ENCODE data around the gene ACOX3.
"Not testable (repeated sequence)": the region's sequence is repeated elsewhere in the genome, so short reads cannot be mapped to it uniquely, and the experiment has no call there.

The ACOX3 gene

GRCh38 chr4:8431553-8431952 is 9.0 kb downstream of the ACOX3 start:
- DNase-seq = no peak

GRCh38 chr4:8428288-8429097 is 12.0 kb downstream of the ACOX3 start:
- DNase-seq = peak; percentile 92

DNA sequence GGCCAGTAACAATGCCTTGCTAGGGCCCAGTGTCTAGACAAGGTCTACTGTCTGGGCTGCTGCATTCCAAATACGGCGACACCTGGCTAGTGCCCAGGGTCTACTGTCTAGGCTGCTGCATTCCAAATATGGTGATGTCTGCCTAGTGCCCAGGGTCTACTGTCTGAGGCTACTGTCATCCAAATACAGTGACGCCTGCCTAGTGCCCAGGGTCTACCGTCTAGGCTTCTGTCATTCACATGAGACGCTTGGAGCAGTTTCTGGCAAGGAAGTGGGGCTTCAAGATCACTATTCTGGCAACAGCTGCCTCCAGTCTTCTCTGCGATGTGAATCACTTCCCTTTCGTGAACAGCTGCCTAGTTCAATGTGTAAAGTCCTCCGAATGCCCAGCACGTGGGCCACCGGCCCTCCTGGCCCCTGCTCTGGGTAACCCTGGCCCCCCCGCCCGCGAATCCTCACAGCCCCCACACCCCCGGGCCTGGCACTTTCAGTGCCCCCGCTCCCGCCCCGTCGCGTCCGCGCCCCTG is 12.7 kb downstream of the ACOX3 start:
- peak; percentile 28 for DNase-seq

DNA sequence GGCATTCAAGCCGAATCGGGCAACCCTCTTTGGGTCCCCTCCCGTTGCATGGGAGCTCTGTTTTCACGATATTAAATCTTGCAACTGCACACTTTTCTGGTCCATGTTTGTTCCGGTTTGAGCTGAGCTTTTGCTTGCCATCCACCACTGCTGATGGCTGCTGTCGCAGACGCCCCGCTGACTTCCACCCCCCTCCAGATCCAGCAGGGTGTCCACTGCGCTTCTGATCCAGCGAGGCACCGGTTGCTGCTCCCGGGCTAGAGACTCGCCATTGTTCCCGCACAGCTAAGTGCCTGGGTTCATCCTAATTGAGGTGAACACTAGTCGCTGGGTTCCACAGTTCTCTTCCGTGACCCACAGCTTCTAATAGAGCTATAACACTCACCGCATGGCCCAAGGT is 13.3 kb downstream of the ACOX3 start:
- no peak for DNase-seq

DNA sequence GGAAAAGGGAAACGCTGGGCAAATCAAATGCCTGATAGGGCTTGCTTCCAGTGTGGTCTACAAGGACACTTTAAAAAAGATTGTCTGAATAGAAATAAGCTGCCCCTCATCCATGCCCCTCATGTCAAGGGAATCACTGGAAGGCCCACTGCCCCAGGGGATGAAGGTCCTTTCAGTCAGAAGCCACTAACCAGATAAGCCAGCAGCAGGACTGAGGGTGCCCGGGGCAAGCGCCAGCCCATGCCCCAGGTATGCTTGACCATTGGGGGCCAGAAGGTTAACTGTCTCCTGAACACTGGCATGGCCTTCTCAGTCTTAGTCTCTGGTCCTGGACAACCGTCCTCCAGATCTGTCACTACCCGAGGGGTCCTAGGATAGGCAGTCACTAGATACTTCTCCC is 17.7 kb downstream of the ACOX3 start:
- no peak for DNase-seq

DNA sequence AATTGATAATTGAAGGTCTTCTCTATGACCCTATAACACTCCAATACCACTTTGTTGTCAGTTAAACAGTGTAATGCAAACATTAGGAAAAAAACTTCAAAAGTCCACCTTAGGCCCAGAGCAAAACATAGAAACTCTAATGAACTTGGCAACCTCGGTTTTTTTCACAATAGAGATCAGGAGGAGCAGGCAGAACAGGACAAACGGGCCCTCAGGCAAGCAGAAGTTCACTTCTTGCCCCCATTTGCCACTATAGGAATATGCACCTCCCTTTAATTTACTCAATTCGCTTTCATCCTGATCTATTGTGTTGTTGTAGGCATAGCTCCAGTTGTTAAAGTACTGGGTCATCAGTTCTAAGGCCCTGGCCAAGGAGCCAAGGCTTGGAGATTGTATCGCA is 18.2 kb downstream of the ACOX3 start:
- DNase-seq = no peak

DNA sequence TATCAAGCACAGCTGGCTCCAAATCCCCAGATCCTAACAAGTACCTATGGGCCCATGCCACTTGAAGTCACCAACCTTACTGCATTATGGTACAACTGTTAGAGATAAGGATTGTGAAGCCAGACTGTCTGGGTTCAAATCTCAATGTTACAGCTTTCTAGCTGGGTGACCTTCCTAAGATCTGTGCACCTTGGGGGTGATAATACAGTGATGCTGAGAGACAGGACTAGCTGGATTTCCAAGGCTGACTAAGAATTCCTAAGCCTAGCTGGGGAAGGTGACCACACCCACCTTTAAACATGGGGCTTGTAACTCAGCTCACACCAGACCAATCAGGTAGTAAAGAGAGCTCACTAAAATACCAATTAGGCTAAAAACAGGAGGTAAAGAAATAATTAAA is 20.4 kb downstream of the ACOX3 start:
- not testable (repeated sequence) for DNase-seq

GRCh38 chr4:8419222-8420041 is 21.1 kb downstream of the ACOX3 start:
- DNase-seq = peak; percentile 89

DNA sequence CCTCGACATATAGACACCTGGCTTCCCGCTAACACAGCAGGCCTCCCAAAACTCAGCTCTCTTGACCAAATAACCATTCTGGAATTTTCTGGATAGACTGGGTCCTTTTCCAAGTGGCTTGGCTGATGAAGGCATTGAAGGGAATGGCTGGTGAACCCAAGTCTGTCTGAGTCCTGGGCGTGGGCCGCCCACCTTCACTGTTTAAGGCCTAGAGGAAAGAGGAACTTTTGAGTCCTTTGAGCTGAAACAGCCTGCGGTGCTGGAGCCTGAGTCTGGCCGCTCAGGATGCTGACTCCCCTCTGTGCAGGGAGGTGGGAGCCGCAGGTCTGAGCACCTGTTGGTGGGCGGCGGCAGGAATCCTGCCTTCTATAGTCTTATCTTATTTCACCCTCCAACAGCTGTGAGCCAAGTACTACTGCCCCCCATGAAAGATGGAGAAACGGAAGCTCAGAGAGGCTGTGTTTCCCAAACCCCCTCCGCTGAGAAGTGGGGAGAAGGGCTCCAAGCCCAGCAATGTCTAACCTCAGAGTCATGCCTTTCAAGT is 23.4 kb downstream of the ACOX3 start:
- no peak for DNase-seq

DNA sequence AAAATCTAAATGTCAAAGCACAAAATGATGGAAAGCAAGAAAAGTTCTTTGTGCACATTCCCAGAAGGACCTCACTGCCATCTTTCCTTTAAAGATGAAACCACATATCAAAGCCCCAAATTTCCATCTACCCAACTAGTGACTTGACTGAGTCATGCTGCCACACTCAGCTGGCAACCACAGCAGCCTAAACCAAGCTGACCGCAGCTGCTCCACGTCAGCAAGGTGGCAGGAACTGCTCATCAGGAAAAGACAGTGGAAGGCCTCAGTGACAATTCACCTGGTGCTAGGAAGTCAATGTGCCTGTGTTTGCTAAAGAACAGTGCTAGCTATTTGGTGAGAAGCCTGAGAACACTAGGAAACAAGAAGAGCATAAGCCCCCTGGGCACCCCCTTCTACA is 26.1 kb downstream of the ACOX3 start:
- DNase-seq = peak; percentile 88

- DNase-seq = no peak
Measured at GRCh38 chr4:8412288-8412687, 28.2 kb downstream of the ACOX3 start.

- no peak for DNase-seq
Measured at GRCh38 chr4:8411351-8412180, 29.0 kb downstream of the ACOX3 start.

- no peak for DNase-seq
Measured at GRCh38 chr4:8410641-8411271, 29.8 kb downstream of the ACOX3 start.

DNA sequence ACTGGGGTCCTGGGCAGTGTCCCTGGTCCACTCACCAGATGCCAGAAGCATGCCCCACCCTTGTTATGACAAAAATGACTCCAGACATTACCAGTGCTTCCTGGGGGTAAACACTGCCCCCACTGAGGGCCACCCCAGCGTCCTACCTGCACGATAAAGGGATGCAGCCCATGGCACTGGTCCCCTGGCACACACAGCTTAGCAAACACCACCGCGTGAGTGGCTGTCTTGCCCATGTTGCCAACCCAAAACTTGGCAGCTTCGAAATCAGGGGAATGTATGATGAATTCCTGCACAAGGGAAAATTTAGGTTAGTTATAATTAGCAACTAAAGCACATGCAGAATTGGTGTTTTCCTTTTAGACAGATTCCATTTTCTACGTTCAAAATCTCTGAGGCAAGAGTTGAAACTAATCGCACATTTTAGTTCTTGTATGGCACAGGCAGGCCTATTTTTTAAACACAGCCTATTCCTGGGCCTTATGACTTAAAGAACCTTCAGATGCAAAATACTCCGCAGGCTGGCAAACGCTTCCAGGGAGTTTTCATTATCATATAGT is 30.4 kb downstream of the ACOX3 start:
- no peak for DNase-seq

DNA sequence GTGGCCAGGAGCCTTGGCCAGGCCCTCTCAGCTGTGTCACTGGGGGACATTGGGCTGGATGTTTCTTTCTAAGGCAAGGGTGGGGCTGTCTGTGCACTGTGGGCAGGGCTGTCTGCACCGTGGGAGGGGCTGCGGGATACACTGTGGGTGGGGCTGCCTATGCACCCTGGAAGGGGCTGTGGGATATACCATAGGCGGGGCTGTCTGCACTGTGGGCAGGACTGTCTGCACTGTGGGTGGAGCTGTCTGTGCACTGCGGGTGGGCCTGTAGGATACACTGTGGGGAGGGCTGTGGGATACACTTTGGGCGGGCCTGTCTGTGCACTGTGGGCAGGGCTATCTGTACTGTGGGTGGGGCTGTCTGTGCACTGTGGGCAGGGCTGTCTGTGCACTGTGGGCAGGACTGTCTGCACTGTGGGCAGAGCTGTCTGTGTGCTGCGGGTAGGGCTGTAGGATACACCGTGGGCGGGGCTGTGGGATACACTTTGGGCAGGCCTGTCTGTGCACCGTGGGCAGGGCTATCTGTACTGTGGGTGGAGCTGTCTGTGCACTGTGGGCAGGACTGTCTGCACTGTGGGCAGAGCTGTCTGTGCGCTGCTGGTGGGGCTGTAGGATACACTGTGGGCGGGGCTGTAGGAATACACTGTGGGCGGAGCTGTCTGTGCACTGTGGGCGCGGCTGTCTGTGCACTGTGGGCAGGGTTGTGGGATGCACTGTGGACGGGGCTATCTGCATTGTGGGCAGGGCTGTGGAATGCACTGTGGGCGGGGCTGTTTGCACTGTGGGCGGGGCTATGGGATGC is 31.1 kb downstream of the ACOX3 start:
- peak; percentile 83 for DNase-seq

- DNase-seq = no peak
Measured at GRCh38 chr4:8407756-8408155, 32.8 kb downstream of the ACOX3 start.

- DNase-seq = no peak
Measured at GRCh38 chr4:8407316-8407715, 33.2 kb downstream of the ACOX3 start.

- DNase-seq = peak; percentile 32
Measured at GRCh38 chr4:8406887-8407286, 33.6 kb downstream of the ACOX3 start.

DNA sequence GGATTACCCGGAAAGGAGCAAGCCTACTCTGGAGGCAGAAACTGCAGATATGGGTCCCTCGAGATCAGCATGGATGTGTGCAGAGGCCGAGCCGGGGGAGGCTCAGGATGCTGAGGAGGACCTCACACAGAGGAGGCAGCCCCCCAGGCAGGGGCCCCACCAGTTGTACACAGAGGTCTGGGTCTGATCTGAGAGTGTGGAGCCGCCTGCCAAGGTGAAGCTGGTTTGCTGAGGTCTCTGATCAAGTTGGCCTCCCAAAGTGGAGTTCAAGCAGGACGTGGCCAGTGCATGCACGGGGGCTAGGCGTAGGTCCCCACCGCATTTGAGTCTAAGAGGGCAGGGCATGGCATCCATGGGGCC is 35.0 kb downstream of the ACOX3 start:
- no peak for DNase-seq

DNA sequence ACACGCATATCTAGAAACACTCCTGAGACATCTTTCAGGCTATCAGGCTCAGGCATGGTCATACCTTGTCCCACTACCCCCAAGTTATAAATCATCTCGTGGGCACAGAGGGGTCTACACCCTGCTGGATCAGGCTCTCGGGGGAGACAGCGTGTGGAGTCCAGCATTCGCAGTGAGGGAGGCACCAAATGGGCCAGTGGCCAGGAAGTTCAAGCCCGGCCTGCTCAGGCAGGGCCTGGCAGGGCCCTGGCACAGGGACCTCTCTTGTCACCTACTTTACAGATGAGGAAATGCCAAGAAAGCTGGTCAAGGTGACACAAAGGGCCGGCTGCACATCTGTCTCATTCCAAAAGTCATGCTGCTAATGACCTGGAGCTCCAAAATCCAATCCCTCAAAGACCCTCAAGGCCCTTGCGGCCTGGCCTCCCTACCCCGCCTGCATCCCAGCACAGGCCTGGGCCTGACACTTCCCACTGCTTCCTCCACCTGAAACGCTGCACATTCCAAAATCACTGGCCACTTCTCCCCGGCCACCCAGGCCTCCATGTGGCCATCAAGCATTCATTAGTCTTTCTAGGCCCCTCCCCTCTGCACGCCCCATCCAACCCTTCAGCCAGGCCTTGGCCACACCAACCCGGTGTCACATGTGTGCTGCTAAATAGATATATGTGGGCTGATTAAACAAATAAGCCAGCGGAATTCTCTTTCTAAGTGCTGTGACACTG is 35.6 kb downstream of the ACOX3 start:
- DNase-seq = no peak
